Neural progenitor cell (in vitro differentiated cells): ENCODE data around the gene CIBAR2. TPM values are rescaled to one million over a fixed set of nuclear protein-coding genes. Genes with fewer than 3 reads are reported as not detected.

Source experiments
- DNase-seq: peaks from one replicate; pipeline ENCODE4 v3.0.0-alpha.2; 2016; ENCODE audit warnings: low spot score
- H2AFZ ChIP-seq: fragments of 200-600 bp; sonication (generic); replicated peaks from 2 replicates; pipeline ENCODE4 v1.6.1; 2016; ENCODE audit warnings: antibody characterized with exemption
- H3F3A ChIP-seq: fragments of 200-600 bp; sonication (generic); 2 replicates; pipeline ENCODE4 v1.6.1; 2016; ENCODE audit warnings: antibody characterized with exemption, low read depth
- H3K27ac ChIP-seq: fragments of 200-600 bp; sonication (generic); 2 replicates; pipeline ENCODE4 v1.5.1; 2016; ENCODE audit warnings: mild to moderate bottlenecking
- H3K27me3 ChIP-seq: fragments of 200-600 bp; sonication (generic); 2 replicates; pipeline ENCODE4 v1.6.1; 2016; ENCODE audit warnings: mild to moderate bottlenecking, moderate library complexity
- H3K36me3 ChIP-seq: fragments of 200-600 bp; sonication (generic); 2 replicates; pipeline ENCODE4 v1.5.1; 2016
- H3K4me1 ChIP-seq: fragments of 200-600 bp; sonication (generic); 2 replicates; pipeline ENCODE4 v1.6.1; 2016; ENCODE audit warnings: mixed run types
- H3K4me2 ChIP-seq: fragments of 200-600 bp; sonication (generic); 2 replicates; pipeline ENCODE4 v1.6.1; 2016
- H3K4me3 ChIP-seq: fragments of 200-600 bp; sonication (generic); 2 replicates; pipeline ENCODE4 v1.5.1; 2016
- H3K79me2 ChIP-seq: fragments of 200-600 bp; sonication (generic); 2 replicates; pipeline ENCODE4 v1.6.1; 2016; ENCODE audit warnings: low read depth
- H3K9ac ChIP-seq: fragments of 200-600 bp; sonication (generic); 2 replicates; pipeline ENCODE4 v1.6.1; 2016
- H3K9me3 ChIP-seq: fragments of 200-600 bp; sonication (generic); 2 replicates; pipeline ENCODE4 v1.5.1; 2016; ENCODE audit warnings: low read depth
- H4K20me1 ChIP-seq: fragments of 200-600 bp; sonication (generic); 2 replicates; pipeline ENCODE4 v1.6.1; 2016; ENCODE audit warnings: low read depth
- H3K27ac Mint-ChIP-seq: 3 replicates; pipeline ENCODE4 v1.8.0; 2021; ENCODE audit warnings: mixed read lengths
- H3K27me3 Mint-ChIP-seq: 2 replicates; pipeline ENCODE4 v1.8.0; 2022; ENCODE audit warnings: low read depth, mild to moderate bottlenecking, inconsistent platforms, moderate library complexity, mixed read lengths; ENCODE audit not compliant: insufficient read depth
- H3K36me3 Mint-ChIP-seq: 3 replicates; pipeline ENCODE4 v1.8.0; 2021; ENCODE audit warnings: mixed read lengths
- H3K4me1 Mint-ChIP-seq: 3 replicates; pipeline ENCODE4 v1.8.0; 2021; ENCODE audit warnings: mixed read lengths
- H3K4me3 Mint-ChIP-seq: 3 replicates; pipeline ENCODE4 v1.8.0; 2021; ENCODE audit warnings: mild to moderate bottlenecking, moderate library complexity, mixed read lengths
- H3K9me3 Mint-ChIP-seq: 3 replicates; pipeline ENCODE4 v1.8.0; 2020; ENCODE audit warnings: mixed read lengths
- EZH2 ChIP-seq: fragments of 200-600 bp; sonication (generic); IDR thresholded peaks from 2 replicates; pipeline ENCODE4 v1.6.1; 2017; ENCODE audit warnings: antibody characterized with exemption, mild to moderate bottlenecking, moderate library complexity
- EZH2phosphoT487 ChIP-seq: fragments of 200-600 bp; sonication (generic); IDR thresholded peaks from 2 replicates; pipeline ENCODE4 v1.6.1; 2017; ENCODE audit warnings: antibody characterized with exemption
- total RNA-seq: library from RNA; depleted of rRNA; stranded (reverse); fragments of >200 nt; gene quantifications from 2 replicates; pipeline ENCODE4 v1.2.3, GENCODE V29; 2015; ENCODE audit warnings: low replicate concordance
- TF ChIP-seq, protein P1 (sequence below): fragments of 200-600 bp; sonication (generic); IDR thresholded peaks from 2 replicates; pipeline ENCODE4 v1.5.1; 2017; ENCODE audit warnings: antibody characterized with exemption, mild to moderate bottlenecking

Gene CIBAR2
- total RNA-seq, 1 donor from 2014 or later: not detected

DNA sequence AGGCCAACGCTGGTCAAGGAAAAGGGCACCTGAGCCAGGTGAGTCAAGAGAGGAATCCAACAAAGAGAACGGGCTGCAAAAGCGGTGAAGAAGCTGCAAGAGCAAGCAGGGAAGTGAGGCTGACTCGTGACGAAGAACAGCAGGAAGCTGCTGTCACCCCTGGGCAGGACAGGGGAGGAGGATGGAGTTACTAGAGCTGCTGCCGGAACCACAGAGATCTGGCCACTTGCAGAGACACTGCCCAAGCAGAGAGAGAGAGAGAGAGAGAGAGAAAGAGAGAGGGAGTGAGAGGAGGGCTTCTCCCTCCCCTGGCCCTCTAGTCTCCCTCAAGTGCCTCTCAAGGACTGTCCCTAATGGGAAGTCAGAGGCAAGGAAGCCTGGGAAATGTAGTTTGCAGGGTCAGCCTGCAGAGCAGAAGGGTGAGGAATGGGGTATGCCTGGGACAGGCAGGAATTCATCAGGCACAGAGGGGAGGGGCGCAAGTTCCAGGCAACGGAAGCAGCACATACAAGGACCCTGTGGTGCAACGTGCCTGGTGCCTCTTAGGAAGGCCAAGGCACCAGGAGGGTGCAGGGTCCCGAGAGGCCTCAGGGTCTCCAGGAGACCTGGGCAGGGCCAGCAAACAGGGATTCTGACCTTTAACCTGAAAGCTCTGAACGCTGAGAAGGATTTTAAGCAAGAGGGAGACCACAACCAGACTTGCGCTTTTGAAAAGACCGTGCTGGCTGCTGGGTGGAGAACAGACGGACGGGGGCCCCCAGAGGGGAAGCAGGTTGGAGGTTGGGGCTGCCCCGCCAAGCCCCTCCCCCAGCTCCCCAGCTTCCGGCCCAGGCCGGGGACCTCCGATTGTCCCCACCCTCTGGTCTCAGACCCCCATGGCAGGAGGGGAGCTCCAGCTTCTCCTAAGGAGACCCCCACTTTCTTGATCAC lies 45.8 kb upstream of the CIBAR2 start:
- Histone ChIP-seq H3K4me1 (peaks cover 14% of the 10 kb centered on the region), H2AFZ (peak overlapping the region; percentile 59), H3K27me3 (no peaks in the 10 kb centered on the region), H3K4me3 (no peak overlapping the region), H3K36me3 (no peaks in the 10 kb centered on the region), H3K4me2 (peak overlapping the region; percentile 21), H4K20me1 (no peaks in the 10 kb centered on the region), H3K9ac (no peak overlapping the region), H3K27ac (no peak overlapping the region), H3K9me3 (no peaks in the 10 kb centered on the region), H3F3A (no peaks in the 10 kb centered on the region), H3K79me2 (no peaks in the 10 kb centered on the region)
- peak overlapping the region; percentile 64 for H3K4me3 Mint-ChIP-seq
- peak overlapping the region; percentile 88 for H3K27ac Mint-ChIP-seq
- peak; percentile 83 for DNase-seq
- TF ChIP-seq EZH2phosphoT487 (no peak), EZH2 (no peak)
- TF ChIP-seq, protein P1, sequence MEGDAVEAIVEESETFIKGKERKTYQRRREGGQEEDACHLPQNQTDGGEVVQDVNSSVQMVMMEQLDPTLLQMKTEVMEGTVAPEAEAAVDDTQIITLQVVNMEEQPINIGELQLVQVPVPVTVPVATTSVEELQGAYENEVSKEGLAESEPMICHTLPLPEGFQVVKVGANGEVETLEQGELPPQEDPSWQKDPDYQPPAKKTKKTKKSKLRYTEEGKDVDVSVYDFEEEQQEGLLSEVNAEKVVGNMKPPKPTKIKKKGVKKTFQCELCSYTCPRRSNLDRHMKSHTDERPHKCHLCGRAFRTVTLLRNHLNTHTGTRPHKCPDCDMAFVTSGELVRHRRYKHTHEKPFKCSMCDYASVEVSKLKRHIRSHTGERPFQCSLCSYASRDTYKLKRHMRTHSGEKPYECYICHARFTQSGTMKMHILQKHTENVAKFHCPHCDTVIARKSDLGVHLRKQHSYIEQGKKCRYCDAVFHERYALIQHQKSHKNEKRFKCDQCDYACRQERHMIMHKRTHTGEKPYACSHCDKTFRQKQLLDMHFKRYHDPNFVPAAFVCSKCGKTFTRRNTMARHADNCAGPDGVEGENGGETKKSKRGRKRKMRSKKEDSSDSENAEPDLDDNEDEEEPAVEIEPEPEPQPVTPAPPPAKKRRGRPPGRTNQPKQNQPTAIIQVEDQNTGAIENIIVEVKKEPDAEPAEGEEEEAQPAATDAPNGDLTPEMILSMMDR: no peak
- H3K36me3 Mint-ChIP-seq: no peaks in the 10 kb centered on the region
- H3K4me1 Mint-ChIP-seq: peaks cover 50% of the 10 kb centered on the region
- H3K27me3 Mint-ChIP-seq: peaks cover 19% of the 10 kb centered on the region
- no peaks in the 10 kb centered on the region for H3K9me3 Mint-ChIP-seq

DNA sequence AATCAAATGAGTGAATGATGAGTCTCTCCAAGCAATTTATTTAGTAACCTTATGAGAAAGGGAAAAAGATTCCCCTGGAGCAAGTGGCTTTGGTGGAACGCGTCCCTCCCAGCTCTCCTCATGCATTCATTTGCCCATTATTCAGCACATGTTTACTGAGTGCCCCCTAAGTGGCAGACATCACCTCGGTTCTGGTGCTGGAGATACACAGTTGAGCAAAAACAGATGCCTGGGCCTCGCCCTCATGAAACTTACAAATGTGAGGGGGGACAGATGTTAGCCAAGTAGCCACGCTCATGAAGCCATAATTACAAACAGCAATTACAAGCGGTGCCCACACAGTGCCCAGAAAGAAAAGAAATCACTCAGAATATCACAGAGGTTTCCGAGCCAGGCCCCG lies 45.1 kb upstream of the CIBAR2 start:
- H3K36me3 ChIP-seq: no peaks in the 10 kb centered on the region
- TF ChIP-seq EZH2: no peak
- TF ChIP-seq EZH2phosphoT487: no peak
- TF ChIP-seq, protein P1: no peak
- Mint-ChIP-seq H3K27ac (peak overlapping the region; percentile 88), H3K4me3 (peak overlapping the region; percentile 64), H3K27me3 (peaks cover 19% of the 10 kb centered on the region), H3K36me3 (no peaks in the 10 kb centered on the region), H3K9me3 (no peaks in the 10 kb centered on the region), H3K4me1 (peaks cover 45% of the 10 kb centered on the region)
- H3K4me2 ChIP-seq: peak overlapping the region; percentile 21
- no peaks in the 10 kb centered on the region for H3F3A ChIP-seq
- H3K9me3 ChIP-seq: no peaks in the 10 kb centered on the region
- no peak overlapping the region for H3K27ac ChIP-seq
- H3K4me3 ChIP-seq: no peak overlapping the region
- H2AFZ ChIP-seq: peak overlapping the region; percentile 59
- no peak overlapping the region for H3K9ac ChIP-seq
- DNase-seq: no peak
- no peaks in the 10 kb centered on the region for H3K79me2 ChIP-seq
- H4K20me1 ChIP-seq: no peaks in the 10 kb centered on the region
- H3K4me1 ChIP-seq: peaks cover 14% of the 10 kb centered on the region
- no peaks in the 10 kb centered on the region for H3K27me3 ChIP-seq

DNA sequence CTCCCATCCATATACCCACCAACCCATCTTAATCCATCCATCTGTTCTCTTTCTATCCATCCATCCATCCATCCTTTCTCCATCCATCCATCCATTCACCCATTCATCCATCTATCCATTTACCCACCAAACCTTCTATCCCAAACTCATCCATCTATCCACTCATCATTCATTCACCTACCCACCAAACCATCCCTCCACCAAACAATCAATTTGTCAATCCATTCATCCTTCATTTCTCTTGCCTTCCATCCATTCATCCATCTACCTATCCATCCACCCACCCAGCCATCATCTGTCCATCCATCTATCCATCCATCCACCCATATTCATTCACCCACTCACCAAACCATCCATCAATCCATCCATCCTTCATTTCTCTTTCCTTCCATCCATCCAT lies 44.6 kb upstream of the CIBAR2 start:
- Histone ChIP-seq H2AFZ (no peak overlapping the region), H3F3A (no peaks in the 10 kb centered on the region), H4K20me1 (no peaks in the 10 kb centered on the region), H3K4me3 (no peak overlapping the region), H3K36me3 (no peaks in the 10 kb centered on the region), H3K79me2 (no peaks in the 10 kb centered on the region), H3K27ac (no peak overlapping the region), H3K9me3 (no peaks in the 10 kb centered on the region), H3K4me2 (no peak overlapping the region), H3K27me3 (no peaks in the 10 kb centered on the region), H3K4me1 (peaks cover 14% of the 10 kb centered on the region), H3K9ac (no peak overlapping the region)
- Mint-ChIP-seq H3K27ac (peak overlapping the region; percentile 3), H3K4me1 (peaks cover 43% of the 10 kb centered on the region), H3K4me3 (no peak overlapping the region), H3K36me3 (no peaks in the 10 kb centered on the region), H3K27me3 (peaks cover 15% of the 10 kb centered on the region), H3K9me3 (no peaks in the 10 kb centered on the region)
- no peak for TF ChIP-seq EZH2phosphoT487
- TF ChIP-seq EZH2: no peak
- TF ChIP-seq, protein P1: no peak
- no peak for DNase-seq
